ENCODE data around the gene MYH11.
"Not testable (repeated sequence)": the region's sequence is repeated elsewhere in the genome, so short reads cannot be mapped to it uniquely, and the experiment has no call there.

- TF ChIP-seq, protein P1, sequence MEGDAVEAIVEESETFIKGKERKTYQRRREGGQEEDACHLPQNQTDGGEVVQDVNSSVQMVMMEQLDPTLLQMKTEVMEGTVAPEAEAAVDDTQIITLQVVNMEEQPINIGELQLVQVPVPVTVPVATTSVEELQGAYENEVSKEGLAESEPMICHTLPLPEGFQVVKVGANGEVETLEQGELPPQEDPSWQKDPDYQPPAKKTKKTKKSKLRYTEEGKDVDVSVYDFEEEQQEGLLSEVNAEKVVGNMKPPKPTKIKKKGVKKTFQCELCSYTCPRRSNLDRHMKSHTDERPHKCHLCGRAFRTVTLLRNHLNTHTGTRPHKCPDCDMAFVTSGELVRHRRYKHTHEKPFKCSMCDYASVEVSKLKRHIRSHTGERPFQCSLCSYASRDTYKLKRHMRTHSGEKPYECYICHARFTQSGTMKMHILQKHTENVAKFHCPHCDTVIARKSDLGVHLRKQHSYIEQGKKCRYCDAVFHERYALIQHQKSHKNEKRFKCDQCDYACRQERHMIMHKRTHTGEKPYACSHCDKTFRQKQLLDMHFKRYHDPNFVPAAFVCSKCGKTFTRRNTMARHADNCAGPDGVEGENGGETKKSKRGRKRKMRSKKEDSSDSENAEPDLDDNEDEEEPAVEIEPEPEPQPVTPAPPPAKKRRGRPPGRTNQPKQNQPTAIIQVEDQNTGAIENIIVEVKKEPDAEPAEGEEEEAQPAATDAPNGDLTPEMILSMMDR (IDR thresholded peaks at IDR 0.05): not testable (repeated sequence)
- not testable (repeated sequence) for TF ChIP-seq POLR2A (IDR thresholded peaks at IDR 0.05)
These were observed 184.7 kb downstream of the MYH11 start for GRCh38 chr16:15672127-15672513.
